Stimulated activated effector memory CD8-positive, alpha-beta T cell treated with anti-CD3 and anti-CD28 coated beads, Interleukin-12 subunit alpha, Interleukin-12 subunit beta, amount 100 ng/mL, for 72 hours (primary cell): ENCODE results near the gene NMT1.

Experiments
- ATAC-seq: fragments of 150-1000 bp; cut with Tn5 transposase; 2 replicates; pipeline ENCODE4 v1.10.0; 2021
- DNase-seq, 2 donors: peaks; one replicate each; pipeline ENCODE4 v3.0.0; 2021 to 2022; ENCODE audit warnings: low spot score in 2 of 2
- H3K27ac Mint-ChIP-seq: one replicate; pipeline ENCODE4 v1.8.0; 2022; ENCODE audit warnings: mild to moderate bottlenecking, mixed read lengths
- H3K36me3 Mint-ChIP-seq: one replicate; pipeline ENCODE4 v1.8.0; 2022; ENCODE audit warnings: mild to moderate bottlenecking, mixed read lengths
- H3K4me1 Mint-ChIP-seq: one replicate; pipeline ENCODE4 v1.8.0; 2022; ENCODE audit warnings: mixed read lengths
- H3K4me3 Mint-ChIP-seq: one replicate; pipeline ENCODE4 v1.8.0; 2022; ENCODE audit warnings: mild to moderate bottlenecking, mixed read lengths
- H3K9me3 Mint-ChIP-seq: one replicate; pipeline ENCODE4 v1.8.0; 2022; ENCODE audit warnings: mixed read lengths

Gene NMT1

GRCh38 chr17:45149037-45149668, 88.0 kb downstream of the NMT1 start:
- ATAC-seq (peak; percentile 52), DNase-seq (peak; percentile 65 to 89)
- H3K36me3 Mint-ChIP-seq: peaks cover 64% of the 10 kb centered on the region
- peaks cover 47% of the 10 kb centered on the region for H3K4me1 Mint-ChIP-seq
- H3K9me3 Mint-ChIP-seq: no peaks in the 10 kb centered on the region
- peak overlapping the region; percentile 100 for H3K27ac Mint-ChIP-seq
- peak overlapping the region; percentile 98 for H3K4me3 Mint-ChIP-seq

GRCh38 chr17:45149669-45150664, 88.8 kb downstream of the NMT1 start:
- Mint-ChIP-seq H3K9me3 (no peaks in the 10 kb centered on the region), H3K36me3 (peaks cover 70% of the 10 kb centered on the region), H3K4me1 (peaks cover 45% of the 10 kb centered on the region), H3K27ac (peak overlapping the region; percentile 100), H3K4me3 (peak overlapping the region; percentile 98)
- peak in 1 of 2 donors; percentile 80 for DNase-seq
- ATAC-seq: no peak

- H3K4me1 Mint-ChIP-seq: peaks cover 36% of the 10 kb centered on the region
- H3K4me3 Mint-ChIP-seq: peak overlapping the region; percentile 98
- ATAC-seq: no peak
- H3K36me3 Mint-ChIP-seq: peaks cover 70% of the 10 kb centered on the region
- H3K27ac Mint-ChIP-seq: peak overlapping the region; percentile 61
- no peaks in the 10 kb centered on the region for H3K9me3 Mint-ChIP-seq
- no peak for DNase-seq
These were observed 90.0 kb downstream of the NMT1 start for GRCh38 chr17:45150911-45151809.

- no peak overlapping the region for H3K27ac Mint-ChIP-seq
- H3K4me1 Mint-ChIP-seq: peaks cover 38% of the 10 kb centered on the region
- H3K36me3 Mint-ChIP-seq: peaks cover 48% of the 10 kb centered on the region
- H3K9me3 Mint-ChIP-seq: no peaks in the 10 kb centered on the region
- no peak overlapping the region for H3K4me3 Mint-ChIP-seq
- no peak for DNase-seq
- no peak for ATAC-seq
These were observed 93.9 kb downstream of the NMT1 start for GRCh38 chr17:45155029-45155428.

- H3K27ac Mint-ChIP-seq: no peak overlapping the region
- no peak for ATAC-seq
These were observed 94.4 kb downstream of the NMT1 start for GRCh38 chr17:45155483-45155882.

GRCh38 chr17:45156242-45156641, 95.1 kb downstream of the NMT1 start:
- ATAC-seq (no peak), DNase-seq (no peak)
- no peak overlapping the region for H3K27ac Mint-ChIP-seq
- H3K4me1 Mint-ChIP-seq: peaks cover 37% of the 10 kb centered on the region
- no peaks in the 10 kb centered on the region for H3K9me3 Mint-ChIP-seq
- peaks cover 45% of the 10 kb centered on the region for H3K36me3 Mint-ChIP-seq
- no peak overlapping the region for H3K4me3 Mint-ChIP-seq

More at GRCh38 chr17:45155483-45155882, 94.4 kb downstream of the NMT1 start:
- no peak for DNase-seq
- H3K4me3 Mint-ChIP-seq: no peak overlapping the region
- H3K4me1 Mint-ChIP-seq: peaks cover 41% of the 10 kb centered on the region
- H3K36me3 Mint-ChIP-seq: peaks cover 45% of the 10 kb centered on the region
- no peaks in the 10 kb centered on the region for H3K9me3 Mint-ChIP-seq
